Measurements from ENCODE around the gene VWA1.

GRCh38 chr1:1434131-1434823 lies 1.2 kb upstream of the VWA1 start:
- no peak for TF ChIP-seq CTCF (IDR thresholded peaks at IDR 0.05)
- peak in 1 of 3 donors; percentile 7 for TF ChIP-seq POLR2AphosphoS5 (IDR thresholded peaks at IDR 0.05)
